GM12864 (cell line): Measurements from ENCODE around the gene BMP5.

Experiments
- DNase-seq: peaks from one replicate; pipeline ENCODE4 v3.0.0-alpha.2; 2011; ENCODE audit warnings: low read depth
- H3K4me3 ChIP-seq: 2 replicates; pipeline ENCODE4 v1.5.1; 2011; ENCODE audit warnings: mild to moderate bottlenecking, low read depth, low read length, control low read depth
- TF ChIP-seq, protein P1 (sequence below): IDR thresholded peaks from 2 replicates; pipeline ENCODE4 v1.5.1; 2011; ENCODE audit warnings: low read depth, mild to moderate bottlenecking, moderate library complexity, low read length, control low read depth, inconsistent platforms; ENCODE audit errors: missing control alignments

The BMP5 gene

GRCh38 chr6:55875400-55875799 lies at the start of gene BMP5:
Gene BMP5, minus strand, starts transcription at chr6:55875590. Its CDS starts 725 bp downstream, at chr6:55874865.
- no peak within 1 kb of the TSS for H3K4me3 ChIP-seq
- TF ChIP-seq, protein P1, sequence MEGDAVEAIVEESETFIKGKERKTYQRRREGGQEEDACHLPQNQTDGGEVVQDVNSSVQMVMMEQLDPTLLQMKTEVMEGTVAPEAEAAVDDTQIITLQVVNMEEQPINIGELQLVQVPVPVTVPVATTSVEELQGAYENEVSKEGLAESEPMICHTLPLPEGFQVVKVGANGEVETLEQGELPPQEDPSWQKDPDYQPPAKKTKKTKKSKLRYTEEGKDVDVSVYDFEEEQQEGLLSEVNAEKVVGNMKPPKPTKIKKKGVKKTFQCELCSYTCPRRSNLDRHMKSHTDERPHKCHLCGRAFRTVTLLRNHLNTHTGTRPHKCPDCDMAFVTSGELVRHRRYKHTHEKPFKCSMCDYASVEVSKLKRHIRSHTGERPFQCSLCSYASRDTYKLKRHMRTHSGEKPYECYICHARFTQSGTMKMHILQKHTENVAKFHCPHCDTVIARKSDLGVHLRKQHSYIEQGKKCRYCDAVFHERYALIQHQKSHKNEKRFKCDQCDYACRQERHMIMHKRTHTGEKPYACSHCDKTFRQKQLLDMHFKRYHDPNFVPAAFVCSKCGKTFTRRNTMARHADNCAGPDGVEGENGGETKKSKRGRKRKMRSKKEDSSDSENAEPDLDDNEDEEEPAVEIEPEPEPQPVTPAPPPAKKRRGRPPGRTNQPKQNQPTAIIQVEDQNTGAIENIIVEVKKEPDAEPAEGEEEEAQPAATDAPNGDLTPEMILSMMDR: no peak
- no peak for DNase-seq

DNA sequence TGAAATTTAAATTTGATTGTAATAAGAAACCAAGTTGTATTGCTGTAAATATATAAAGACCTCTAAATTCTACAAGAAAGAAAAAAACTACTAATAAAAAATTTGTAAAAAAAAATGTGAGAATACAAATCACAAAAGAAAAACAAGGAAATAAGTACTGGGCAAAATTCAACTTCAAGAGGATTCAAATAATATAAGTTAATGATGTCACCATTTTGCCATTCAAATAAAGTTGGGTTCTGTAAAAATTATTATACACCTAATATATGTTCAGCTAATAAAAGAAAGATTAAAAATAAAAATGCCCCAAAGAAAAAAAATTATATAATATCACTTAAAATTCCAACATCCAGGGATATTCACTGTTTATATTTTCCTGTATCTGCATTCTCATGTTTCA lies 47.0 kb upstream of the BMP5 start:
- TF ChIP-seq, protein P1: no peak
- no peak for DNase-seq
- no peak overlapping the region for H3K4me3 ChIP-seq

GRCh38 chr6:55919716-55920308 lies 44.4 kb upstream of the BMP5 start:
- TF ChIP-seq, protein P1: no peak
- no peak for DNase-seq
- H3K4me3 ChIP-seq: no peak overlapping the region

DNA sequence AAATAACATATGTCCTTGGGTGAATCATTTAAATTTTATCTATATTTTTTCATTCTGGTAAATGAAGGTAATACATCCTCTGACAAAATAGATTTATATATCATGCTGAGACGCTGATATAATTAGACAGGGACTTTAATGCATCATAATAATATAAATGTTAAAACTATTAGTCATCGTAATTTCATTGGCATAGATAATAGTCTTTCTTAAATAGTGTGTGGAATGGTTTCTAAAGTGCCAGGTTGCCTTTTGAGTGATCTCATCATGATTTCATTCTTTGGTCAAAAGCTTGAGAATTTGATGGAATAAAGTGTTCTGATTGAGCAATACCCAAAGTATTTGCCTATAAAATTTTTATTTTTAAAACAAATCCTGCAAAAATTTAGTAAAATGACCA lies 43.2 kb upstream of the BMP5 start:
- TF ChIP-seq, protein P1: no peak
- no peak for DNase-seq
- H3K4me3 ChIP-seq: no peak overlapping the region

GRCh38 chr6:55917751-55918415 lies 42.5 kb upstream of the BMP5 start:
- TF ChIP-seq, protein P1: no peak
- DNase-seq: no peak
- H3K4me3 ChIP-seq: no peak overlapping the region

DNA sequence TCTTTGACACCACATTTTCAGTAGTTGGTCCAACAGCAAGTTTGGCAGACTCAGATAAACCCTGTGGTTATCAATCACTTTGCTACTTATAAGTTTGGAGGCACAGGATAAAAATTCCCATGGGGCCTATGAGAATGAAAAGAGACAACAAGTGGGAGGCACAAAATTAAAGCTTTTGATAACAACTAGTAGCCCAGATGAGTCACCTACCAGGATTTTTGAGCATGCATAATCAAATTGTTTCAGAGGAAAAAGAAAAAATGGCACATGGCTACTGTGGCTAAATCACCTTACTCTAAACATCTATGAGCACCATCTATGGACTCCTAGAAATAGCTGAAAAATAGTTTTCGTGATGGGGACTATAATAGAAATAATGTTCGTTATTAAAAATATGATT lies 40.8 kb upstream of the BMP5 start:
- no peak overlapping the region for H3K4me3 ChIP-seq
- TF ChIP-seq, protein P1: no peak
- no peak for DNase-seq
